PC-3 (cell line): ENCODE results near the gene P3H2.

Experiments used
- EZH2 ChIP-seq: fragments of 300-600 bp; sonication (generic); IDR thresholded peaks from one replicate; pipeline ENCODE4 v1.6.1; 2017; ENCODE audit warnings: antibody characterized with exemption, mild to moderate bottlenecking, low read length; ENCODE audit not compliant: unreplicated experiment
- EZH2phosphoT487 ChIP-seq: fragments of 300-600 bp; sonication (generic); IDR thresholded peaks from 2 replicates; pipeline ENCODE4 v1.6.1; 2018; ENCODE audit warnings: mild to moderate bottlenecking, antibody characterized with exemption, low read length, borderline replicate concordance
- TF ChIP-seq, protein P1 (sequence below): fragments of 300-600 bp; sonication (generic); conservative IDR thresholded peaks from 2 replicates; pipeline ENCODE4 v1.5.1; 2017; ENCODE audit warnings: antibody characterized with exemption, low read depth, mild to moderate bottlenecking, low read length

DNA sequence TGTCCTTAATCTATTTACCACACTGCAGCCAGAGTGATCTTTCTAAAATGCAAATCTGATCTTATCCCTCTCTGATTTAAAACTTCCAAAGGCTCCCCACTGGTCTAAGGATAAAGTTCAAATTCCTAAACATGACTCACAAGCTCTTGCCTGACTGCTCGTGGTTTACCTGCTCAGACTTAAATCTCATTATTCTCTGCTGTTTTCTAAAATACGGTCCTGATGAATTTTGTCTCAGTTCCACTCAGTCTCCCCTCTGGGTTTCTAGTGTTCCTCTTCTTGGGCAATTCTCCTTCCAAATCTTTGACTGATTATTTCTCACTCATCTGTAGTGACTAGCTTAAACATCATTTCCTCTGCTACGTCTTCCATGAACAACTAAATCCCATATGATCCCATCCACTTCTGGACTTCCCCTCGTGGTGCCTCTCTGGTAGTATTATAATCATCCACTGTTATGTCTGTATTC, 108.3 kb downstream of the P3H2 start:
- TF ChIP-seq, protein P1, sequence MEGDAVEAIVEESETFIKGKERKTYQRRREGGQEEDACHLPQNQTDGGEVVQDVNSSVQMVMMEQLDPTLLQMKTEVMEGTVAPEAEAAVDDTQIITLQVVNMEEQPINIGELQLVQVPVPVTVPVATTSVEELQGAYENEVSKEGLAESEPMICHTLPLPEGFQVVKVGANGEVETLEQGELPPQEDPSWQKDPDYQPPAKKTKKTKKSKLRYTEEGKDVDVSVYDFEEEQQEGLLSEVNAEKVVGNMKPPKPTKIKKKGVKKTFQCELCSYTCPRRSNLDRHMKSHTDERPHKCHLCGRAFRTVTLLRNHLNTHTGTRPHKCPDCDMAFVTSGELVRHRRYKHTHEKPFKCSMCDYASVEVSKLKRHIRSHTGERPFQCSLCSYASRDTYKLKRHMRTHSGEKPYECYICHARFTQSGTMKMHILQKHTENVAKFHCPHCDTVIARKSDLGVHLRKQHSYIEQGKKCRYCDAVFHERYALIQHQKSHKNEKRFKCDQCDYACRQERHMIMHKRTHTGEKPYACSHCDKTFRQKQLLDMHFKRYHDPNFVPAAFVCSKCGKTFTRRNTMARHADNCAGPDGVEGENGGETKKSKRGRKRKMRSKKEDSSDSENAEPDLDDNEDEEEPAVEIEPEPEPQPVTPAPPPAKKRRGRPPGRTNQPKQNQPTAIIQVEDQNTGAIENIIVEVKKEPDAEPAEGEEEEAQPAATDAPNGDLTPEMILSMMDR, result no peak
- TF ChIP-seq EZH2 (no peak), EZH2phosphoT487 (no peak)
